Erythroblast (primary cell): ENCODE measurements around the gene HYCC2.
A peak's percentile ranks its signal among the peaks of the same experiment; 100 is the strongest.

Experiments used
- GATA1 ChIP-seq: IDR thresholded peaks from 2 replicates; pipeline ENCODE4 v1.6.1; 2011; ENCODE audit warnings: low read depth, mild to moderate bottlenecking, control low read depth, low read length, moderate library complexity
- POLR2A ChIP-seq: IDR thresholded peaks from 2 replicates; pipeline ENCODE4 v1.6.1; 2011; ENCODE audit warnings: mild to moderate bottlenecking, low read length

DNA sequence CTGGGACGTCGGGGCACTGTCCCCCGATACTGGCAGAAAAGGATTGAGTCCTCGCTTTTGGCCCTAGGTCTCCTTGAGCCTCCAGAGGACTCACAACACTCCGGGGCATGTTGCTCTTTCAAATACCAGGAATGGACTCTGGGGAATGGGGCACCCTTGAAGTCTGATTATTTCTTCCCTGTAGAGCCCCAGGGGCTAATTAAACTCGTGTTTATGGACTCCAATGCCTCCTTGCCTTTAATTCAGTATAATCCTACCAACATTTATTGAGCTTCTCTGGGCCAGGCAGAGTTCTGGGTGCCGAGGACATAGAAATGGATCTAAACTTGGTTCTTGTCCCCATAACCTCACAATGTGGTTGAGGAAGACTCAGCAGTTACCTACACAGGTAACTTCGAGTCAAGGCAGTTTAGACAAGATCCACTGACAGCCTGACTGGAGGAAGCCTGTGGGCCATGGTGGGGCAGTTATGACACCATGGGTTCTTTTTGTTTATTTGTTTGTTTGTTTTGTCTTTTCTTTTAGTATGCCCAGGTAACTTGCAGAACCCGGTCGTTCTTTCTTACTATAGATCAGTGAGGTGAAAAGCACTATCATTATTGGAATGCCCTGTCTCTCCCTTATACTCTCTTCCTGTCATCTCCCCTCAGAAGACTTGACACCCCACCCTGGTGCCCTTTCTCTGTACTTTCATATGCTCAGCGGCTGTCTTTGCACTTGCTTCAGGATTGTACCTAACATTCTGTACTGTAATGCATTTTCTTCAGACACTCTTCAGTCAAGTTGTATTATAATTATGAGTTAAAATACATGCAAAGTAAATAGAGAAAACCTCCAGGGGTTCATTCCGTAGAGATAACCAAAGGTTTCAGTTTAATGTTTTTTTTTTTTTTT is 47.7 kb upstream of the HYCC2 start:
- TF ChIP-seq GATA1 (no peak), POLR2A (peak; percentile 12)
